ENCODE data around the gene SLC25A33.
"Not testable (repeated sequence)": the region's sequence is repeated elsewhere in the genome, so short reads cannot be mapped to it uniquely, and the experiment has no call there.

The SLC25A33 gene

GRCh38 chr1:9500756-9501754 is 38.2 kb upstream of the SLC25A33 start:
- TF ChIP-seq CTCF (IDR thresholded peaks at IDR 0.05; ENCODE audit: low read depth, low read length): no peak
- H3K4me3 ChIP-seq (ENCODE audit: low read depth, low read length): no peak overlapping the region
- in situ Hi-C loops (cut with HindIII; ENCODE audit: low sequenced_read_pairs): no loop called here
- no peak for DNase-seq (ENCODE audit: low read depth, low spot score)

GRCh38 chr1:9503001-9503675 is 36.1 kb upstream of the SLC25A33 start:
- no peak for TF ChIP-seq CTCF (IDR thresholded peaks at IDR 0.05; ENCODE audit: low read depth, low read length)
- in situ Hi-C loops (cut with HindIII; ENCODE audit: low sequenced_read_pairs): no loop called here
- DNase-seq (ENCODE audit: low read depth, low spot score): no peak
- no peak overlapping the region for H3K4me3 ChIP-seq (ENCODE audit: low read depth, low read length)

- no peak for DNase-seq (ENCODE audit: low read depth, low spot score)
- H3K4me3 ChIP-seq (ENCODE audit: low read depth, low read length): no peak overlapping the region
- in situ Hi-C loops (cut with HindIII; ENCODE audit: low sequenced_read_pairs): no loop called here
- TF ChIP-seq CTCF (IDR thresholded peaks at IDR 0.05; ENCODE audit: low read depth, low read length): no peak
Measured at GRCh38 chr1:9505143-9505542, 34.1 kb upstream of the SLC25A33 start.

DNA sequence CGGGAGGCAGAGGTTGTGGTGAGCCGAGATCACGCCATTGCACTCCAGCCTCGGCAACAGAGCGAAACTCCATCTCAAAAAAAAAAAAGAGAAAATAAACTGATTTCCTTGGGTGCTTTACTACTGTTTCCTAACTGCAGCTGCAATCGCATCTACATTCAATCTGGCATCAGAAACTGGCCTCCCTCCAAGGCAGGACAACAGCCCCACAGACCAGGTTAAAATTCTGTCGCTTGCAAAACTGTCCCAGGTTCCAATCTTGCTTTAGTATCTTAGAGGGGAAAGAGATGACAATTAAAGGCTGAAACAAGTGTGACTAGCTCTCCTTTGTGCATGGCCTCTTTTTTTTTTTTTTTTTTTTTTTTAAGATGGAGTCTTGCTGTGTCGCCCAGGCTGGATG is 32.4 kb upstream of the SLC25A33 start:
- H3K4me3 ChIP-seq (ENCODE audit: low read depth, low read length): no peak overlapping the region
- DNase-seq (ENCODE audit: low read depth, low spot score): no peak
- no peak for TF ChIP-seq CTCF (IDR thresholded peaks at IDR 0.05; ENCODE audit: low read depth, low read length)
- in situ Hi-C loops (cut with HindIII; ENCODE audit: low sequenced_read_pairs): no loop called here

- H3K4me3 ChIP-seq (ENCODE audit: low read depth, low read length): no peak overlapping the region
- TF ChIP-seq CTCF (IDR thresholded peaks at IDR 0.05; ENCODE audit: low read depth, low read length): no peak
- in situ Hi-C loops (cut with HindIII; ENCODE audit: low sequenced_read_pairs): no loop called here
- no peak for DNase-seq (ENCODE audit: low read depth, low spot score)
Measured at GRCh38 chr1:9510130-9510529, 29.1 kb upstream of the SLC25A33 start.

DNA sequence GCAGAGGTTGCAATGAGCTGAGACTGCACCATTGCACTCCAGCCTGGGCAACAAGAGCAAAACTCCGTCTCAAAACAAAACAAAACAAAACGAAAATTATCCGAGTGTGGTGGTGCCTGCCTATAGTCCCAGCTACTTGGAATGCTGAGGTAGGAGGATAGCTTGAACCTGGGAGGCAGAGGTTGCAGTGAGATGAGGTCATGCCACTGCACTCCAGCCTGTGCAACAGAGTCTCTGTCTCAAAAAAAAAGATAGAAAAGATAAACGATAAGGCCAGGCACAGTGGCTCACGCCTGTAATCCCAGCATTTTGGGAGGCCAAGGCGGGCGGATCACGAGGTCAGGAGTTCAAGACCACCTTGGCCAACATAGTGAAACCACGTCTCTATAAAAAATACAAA is 23.7 kb upstream of the SLC25A33 start:
- H3K4me3 ChIP-seq (ENCODE audit: low read depth, low read length); in situ Hi-C loops (cut with HindIII; ENCODE audit: low sequenced_read_pairs); DNase-seq (ENCODE audit: low read depth, low spot score): not testable (repeated sequence)

All from astrocyte of the spinal cord (primary cell).